K562 (cell line): ENCODE data around the gene PHYH. TPM values are rescaled to one million over a fixed set of nuclear protein-coding genes. Genes with fewer than 3 reads are reported as not detected.

Experiments
- ATF1 ChIP-seq, 2 experiments: fragments of 450-650 bp in 1 of 2; IDR thresholded peaks; 2 replicates each; pipeline ENCODE4 v1.6.1; 2016; ENCODE audit warnings: missing compliant biosample characterization in 1 of 2, missing genetic modification characterization in 1 of 2
- CAMTA2 ChIP-seq: fragments of 250-450 bp; sonication (Bioruptor Pico); conservative IDR thresholded peaks from 2 replicates; pipeline ENCODE4 v1.5.1; 2022
- HDGF ChIP-seq: fragments of 450-650 bp; IDR thresholded peaks from 2 replicates; pipeline ENCODE4 v1.6.1; 2016
- HMGN3 ChIP-seq: IDR thresholded peaks from 2 replicates; pipeline ENCODE4 v1.6.1; 2011; ENCODE audit warnings: borderline replicate concordance, low read depth, mild to moderate bottlenecking, mixed read lengths, low read length; ENCODE audit not compliant: insufficient read length; ENCODE audit errors: extremely low read depth
- POLR2H ChIP-seq: IDR thresholded peaks from 2 replicates; pipeline ENCODE4 v1.6.1; 2016; ENCODE audit warnings: missing genetic modification characterization, low read depth, mild to moderate bottlenecking, control low read depth, missing compliant biosample characterization, moderate library complexity
- PRDM10 ChIP-seq: fragments of 450-650 bp; IDR thresholded peaks from 2 replicates; pipeline ENCODE4 v1.6.1; 2018; ENCODE audit not compliant: partially characterized antibody
- PURB ChIP-seq: sonication (generic); formaldehyde crosslinking; IDR thresholded peaks from 2 replicates; pipeline ENCODE4 v1.9.0; 2021; ENCODE audit warnings: low read depth, mild to moderate bottlenecking, missing genetic modification reagents
- RERE ChIP-seq: sonication (generic); formaldehyde crosslinking; IDR thresholded peaks from 2 replicates; pipeline ENCODE4 v1.8.0; 2023; ENCODE audit warnings: missing genetic modification reagents, mild to moderate bottlenecking, borderline replicate concordance
- TBL1XR1 ChIP-seq, 2 experiments: IDR thresholded peaks; 2 replicates each; pipeline ENCODE4 v1.6.1; 2012; ENCODE audit warnings: improper control_type of control experiment in 2 of 2, low read length in 2 of 2, mild to moderate bottlenecking in 1 of 2
- TEAD1 ChIP-seq, 2 experiments: fragments of 450-650 bp in 1 of 2; sonication (generic) in 1 of 2; formaldehyde crosslinking; IDR thresholded peaks; 2 replicates each; pipeline versions ENCODE4 v1.4.0 to v1.8.0; 2020 to 2022; ENCODE audit warnings: mild to moderate bottlenecking in 2 of 2, missing genetic modification reagents in 1 of 2
- THRAP3 ChIP-seq: fragments of 450-650 bp; IDR thresholded peaks from 2 replicates; pipeline ENCODE4 v1.6.1; 2016; ENCODE audit warnings: mild to moderate bottlenecking, inconsistent platforms, borderline replicate concordance
- XRCC3 ChIP-seq: fragments of 450-650 bp; IDR thresholded peaks from 2 replicates; pipeline ENCODE4 v1.6.1; 2017; ENCODE audit warnings: mild to moderate bottlenecking, moderate library complexity
- ZC3H11A ChIP-seq: IDR thresholded peaks from 2 replicates; pipeline ENCODE4 v1.6.1; 2012; ENCODE audit warnings: low read depth, low read length, improper control_type of control experiment
- ZFP91 ChIP-seq: sonication (generic); formaldehyde crosslinking; IDR thresholded peaks from 2 replicates; pipeline ENCODE4 v1.8.0; 2022; ENCODE audit warnings: mild to moderate bottlenecking, missing genetic modification reagents
- ZNF165 ChIP-seq: fragments of 250-450 bp; sonication (Bioruptor Pico); IDR thresholded peaks from 2 replicates; pipeline ENCODE4 v1.4.0; 2020; ENCODE audit warnings: borderline replicate concordance
- ZNF830 ChIP-seq: fragments of 250-450 bp; sonication (Bioruptor Pico); IDR thresholded peaks from 2 replicates; pipeline ENCODE4 v1.5.0; 2021; ENCODE audit warnings: mild to moderate bottlenecking
- polyA plus RNA-seq, 8 experiments: library from polyadenylated mRNA; depleted of rRNA in 4 of 8; stranded (reverse) in 5 of 8; unstranded in 3 of 8; fragments of >200 nt; fragmentation: Nextera tagmentation in 2 of 8; fragmentation: Illumina TruSeq in 1 of 8; extraction: Ambion mirVana in 2 of 8; extraction: Trizol in 1 of 8; gene quantifications; 2 replicates each; pipeline versions ENCODE4 v1.2.1 to v1.2.3, GENCODE V29; 2011 to 2014; ENCODE audit warnings: inconsistent platforms in 1 of 8, missing spikeins in 1 of 8
- total RNA-seq, 7 experiments: library from RNA; depleted of rRNA in 6 of 7; stranded (reverse); fragments of >200 nt in 6 of 7; fragmentation: Illumina TruSeq in 2 of 7; extraction: Trizol in 2 of 7; gene quantifications; 2 replicates each; pipeline versions ENCODE4 v1.2.1 to v1.2.3, GENCODE V29; 2011 to 2021; ENCODE audit warnings: low replicate concordance in 1 of 7

Gene PHYH
- total and polyA plus RNA-seq, 9 of the 15 experiments (the other 6 are each of a cell fraction or from before 2014, with no cell fraction given), result 3.8 to 6.9 (median 5.7) TPM

- TF ChIP-seq PRDM10, result peak; percentile 83
- no peak for TF ChIP-seq XRCC3
- TF ChIP-seq ZNF830 (CRISPR knock-in tag), result no peak
- TF ChIP-seq ZFP91, result no peak
- TF ChIP-seq TEAD1 (CRISPR knock-in tag; IDR thresholded peaks at IDR 0.05), result peak in 1 of 2 experiments; percentile 22; a peak in 2 of 4 replicates
- TF ChIP-seq POLR2H (tag), result peak; percentile 71; the same call in 1 of the 2 replicates
- TF ChIP-seq ATF1 (CRISPR knock-in tag; IDR thresholded peaks at IDR 0.05), result no peak
- TF ChIP-seq ATF1 (tag; IDR thresholded peaks at IDR 0.05), result peak; percentile 67
- TF ChIP-seq HDGF, result no peak
- TF ChIP-seq ZNF165 (CRISPR knock-in tag), result no peak
- TF ChIP-seq PURB (CRISPR knock-in tag), result no peak
- TF ChIP-seq CAMTA2 (CRISPR knock-in tag), result no peak
- TF ChIP-seq ZC3H11A, result no peak
- TF ChIP-seq TBL1XR1 (IDR thresholded peaks at IDR 0.05; ENCODE audit: low read length in 2 of 2), result no peak
- TF ChIP-seq THRAP3, result no peak
- TF ChIP-seq RERE (CRISPR knock-in tag), result peak; percentile 43; the same call in 1 of the 2 replicates
- peak; percentile 38 for TF ChIP-seq HMGN3
These were observed at the start of gene PHYH (continued) for GRCh38 chr10:13299437-13300287.
